ENCODE measurements around the gene SPHK2.
"Not testable (repeated sequence)": the region's sequence is repeated elsewhere in the genome, so short reads cannot be mapped to it uniquely, and the experiment has no call there.

The SPHK2 gene

DNA sequence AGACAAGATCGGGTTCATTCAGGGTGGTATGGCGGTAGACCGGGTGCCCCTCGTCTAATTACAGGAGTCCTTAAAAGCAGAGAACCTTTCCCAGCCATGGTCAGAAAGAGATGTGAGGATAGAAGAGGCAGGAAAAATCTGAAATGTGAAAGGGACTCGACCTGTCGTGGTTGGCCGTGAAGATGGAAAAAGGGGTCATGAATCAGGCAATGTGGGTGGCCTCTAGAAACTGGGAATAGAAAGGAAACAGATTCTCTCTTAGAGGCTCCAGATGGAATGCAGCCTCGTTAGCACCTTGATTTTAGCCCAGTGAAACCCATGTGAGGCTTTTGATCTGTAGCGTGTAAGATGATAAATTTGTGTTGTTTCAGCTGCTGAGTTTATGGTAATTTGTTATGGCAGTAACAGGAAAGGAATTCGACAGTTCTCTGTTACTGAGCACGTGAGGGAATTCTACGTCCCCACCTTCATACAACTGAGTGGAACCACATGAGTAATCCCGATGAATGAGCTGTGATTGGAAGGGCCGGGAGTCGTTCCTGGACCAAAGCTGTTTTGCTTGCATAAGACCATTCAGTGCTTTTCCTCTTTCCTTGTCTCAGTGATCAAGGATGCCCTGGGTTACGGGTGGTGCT is 37.7 kb downstream of the SPHK2 start:
- H3K27me3 ChIP-seq (ENCODE audit: insufficient read depth, low read length): no peaks in the 10 kb centered on the region
- H3K36me3 ChIP-seq (ENCODE audit: insufficient read depth, low read length): no peaks in the 10 kb centered on the region
- no peak overlapping the region for H2AFZ ChIP-seq (ENCODE audit: low read depth, low read length)
- peaks cover 6% of the 10 kb centered on the region for H3K4me1 ChIP-seq (ENCODE audit: insufficient read depth, low read length)
- no peak overlapping the region for H3K4me3 ChIP-seq (ENCODE audit: low read length)
- H3K9me3 ChIP-seq (ENCODE audit: low read length): no peaks in the 10 kb centered on the region

DNA sequence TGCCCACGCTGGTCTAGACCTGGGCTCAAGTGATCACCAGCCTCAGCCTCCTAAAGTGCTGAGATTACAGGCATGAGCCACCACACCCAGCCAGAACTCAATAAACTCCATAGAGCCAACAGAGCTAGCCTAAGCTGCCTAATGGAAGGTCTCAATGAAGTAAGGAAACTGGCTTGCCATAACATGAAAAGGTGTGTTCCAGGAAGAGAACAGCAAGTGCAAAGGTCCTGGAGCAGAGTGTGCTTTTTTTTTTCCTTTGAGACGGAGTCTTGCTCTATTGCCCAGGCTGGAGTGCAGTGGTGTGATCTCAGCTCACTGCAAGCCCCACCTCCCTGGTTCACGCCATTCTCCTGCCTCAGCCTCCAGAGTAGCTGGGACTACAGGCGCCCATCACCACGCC is 38.5 kb downstream of the SPHK2 start:
- H2AFZ ChIP-seq (ENCODE audit: low read depth, low read length); H3K36me3 ChIP-seq (ENCODE audit: insufficient read depth, low read length); H3K9me3 ChIP-seq (ENCODE audit: low read length); H3K27me3 ChIP-seq (ENCODE audit: insufficient read depth, low read length); H3K4me1 ChIP-seq (ENCODE audit: insufficient read depth, low read length); H3K4me3 ChIP-seq (ENCODE audit: low read length): not testable (repeated sequence)

DNA sequence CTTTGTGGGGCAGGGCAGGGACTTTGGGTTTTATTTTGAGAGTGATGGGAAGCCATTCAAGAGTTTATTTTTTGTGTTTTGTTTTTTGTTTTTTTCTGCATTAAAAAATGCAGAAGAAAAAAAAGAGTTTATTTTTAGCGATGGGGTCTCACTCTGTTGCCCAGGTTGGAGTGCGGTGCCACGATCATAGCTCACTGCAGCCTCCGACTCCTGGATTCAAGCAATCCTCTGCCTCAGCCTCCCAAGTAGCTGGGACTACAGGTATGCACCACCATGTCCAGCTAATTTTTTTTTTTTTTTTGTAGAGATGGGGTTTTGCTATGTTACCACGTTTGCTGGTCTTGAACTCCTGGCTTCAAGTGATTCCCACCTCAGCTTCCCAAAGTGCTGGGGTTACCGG is 39.2 kb downstream of the SPHK2 start:
- Histone ChIP-seq H3K4me3 (ENCODE audit: low read length) (no peak overlapping the region), H3K36me3 (ENCODE audit: insufficient read depth, low read length) (no peaks in the 10 kb centered on the region), H2AFZ (ENCODE audit: low read depth, low read length) (no peak overlapping the region), H3K9me3 (ENCODE audit: low read length) (no peaks in the 10 kb centered on the region), H3K4me1 (ENCODE audit: insufficient read depth, low read length) (peaks cover 6% of the 10 kb centered on the region), H3K27me3 (ENCODE audit: insufficient read depth, low read length) (no peaks in the 10 kb centered on the region)

DNA sequence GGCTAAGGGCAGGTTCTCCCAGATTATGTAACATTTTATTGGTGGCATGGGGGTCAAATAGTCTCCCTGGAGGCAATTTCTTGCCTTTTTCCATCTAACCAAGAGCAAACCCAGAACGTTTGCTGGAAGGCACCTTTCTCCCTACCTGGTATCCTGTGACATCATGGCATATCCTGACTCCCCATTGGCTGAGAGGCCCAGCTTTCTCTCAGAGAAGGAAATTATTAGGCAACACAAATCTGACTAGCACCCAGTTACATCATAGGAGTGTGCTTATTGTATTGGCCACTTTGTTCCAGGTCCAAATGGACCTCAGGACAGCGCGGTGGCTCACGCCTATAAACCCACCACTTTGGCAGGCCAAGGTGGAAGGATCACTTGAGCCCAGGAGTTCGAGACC is 40.5 kb downstream of the SPHK2 start:
- peaks cover 6% of the 10 kb centered on the region for H3K4me1 ChIP-seq (ENCODE audit: insufficient read depth, low read length)

DNA sequence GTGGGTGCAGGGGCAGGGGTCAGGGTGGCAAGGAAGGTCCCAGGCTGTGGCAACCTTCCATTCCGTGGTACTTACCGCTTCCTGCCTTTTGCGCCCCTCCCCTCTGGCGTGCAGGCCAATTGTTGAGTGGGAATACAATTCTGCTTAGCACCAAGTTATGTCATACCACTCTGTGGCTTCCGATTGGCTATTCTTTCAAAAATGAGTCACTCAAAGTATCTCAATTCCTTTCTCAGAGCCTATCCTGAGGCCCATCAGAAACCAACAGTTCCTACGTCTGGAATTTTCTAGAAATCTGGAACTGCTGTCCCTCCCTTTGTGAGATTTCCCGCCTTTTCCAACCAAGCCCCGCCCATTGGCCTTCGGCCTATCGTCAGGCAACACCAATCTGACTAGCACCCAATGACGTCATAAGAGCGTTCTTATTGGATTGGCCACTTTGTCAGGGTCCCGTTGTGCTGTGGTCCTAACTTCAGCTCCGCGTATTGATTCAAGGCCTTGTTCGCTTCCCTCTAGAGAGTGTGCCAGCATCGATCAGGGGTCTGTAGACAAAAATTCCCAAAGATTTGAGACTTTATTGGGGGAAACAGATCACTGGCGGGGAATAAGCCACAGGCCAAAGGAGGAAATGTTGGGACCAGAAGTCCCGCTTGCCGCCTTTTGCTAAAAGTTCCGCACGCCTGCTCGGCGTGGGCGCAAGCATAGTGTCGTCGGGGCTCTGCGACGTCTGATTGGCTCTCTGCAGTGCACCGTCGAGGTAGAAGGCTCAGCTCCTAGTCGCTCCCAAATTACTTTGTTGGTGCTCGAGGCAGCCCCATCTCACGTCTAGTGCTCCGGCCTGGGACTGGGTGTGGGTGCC is 41.8 kb downstream of the SPHK2 start:
- no peaks in the 10 kb centered on the region for H3K36me3 ChIP-seq (ENCODE audit: insufficient read depth, low read length)
- H2AFZ ChIP-seq (ENCODE audit: low read depth, low read length): no peak overlapping the region
- peaks cover 6% of the 10 kb centered on the region for H3K4me1 ChIP-seq (ENCODE audit: insufficient read depth, low read length)
- no peaks in the 10 kb centered on the region for H3K9me3 ChIP-seq (ENCODE audit: low read length)
- H3K27me3 ChIP-seq (ENCODE audit: insufficient read depth, low read length): no peaks in the 10 kb centered on the region
- H3K4me3 ChIP-seq (ENCODE audit: low read length): no peak overlapping the region

More for the DNA sequence above, 40.5 kb downstream of the SPHK2 start:
- Histone ChIP-seq H3K9me3 (ENCODE audit: low read length) (no peaks in the 10 kb centered on the region), H3K36me3 (ENCODE audit: insufficient read depth, low read length) (no peaks in the 10 kb centered on the region), H3K4me3 (ENCODE audit: low read length) (no peak overlapping the region), H2AFZ (ENCODE audit: low read depth, low read length) (no peak overlapping the region), H3K27me3 (ENCODE audit: insufficient read depth, low read length) (no peaks in the 10 kb centered on the region)

DNA sequence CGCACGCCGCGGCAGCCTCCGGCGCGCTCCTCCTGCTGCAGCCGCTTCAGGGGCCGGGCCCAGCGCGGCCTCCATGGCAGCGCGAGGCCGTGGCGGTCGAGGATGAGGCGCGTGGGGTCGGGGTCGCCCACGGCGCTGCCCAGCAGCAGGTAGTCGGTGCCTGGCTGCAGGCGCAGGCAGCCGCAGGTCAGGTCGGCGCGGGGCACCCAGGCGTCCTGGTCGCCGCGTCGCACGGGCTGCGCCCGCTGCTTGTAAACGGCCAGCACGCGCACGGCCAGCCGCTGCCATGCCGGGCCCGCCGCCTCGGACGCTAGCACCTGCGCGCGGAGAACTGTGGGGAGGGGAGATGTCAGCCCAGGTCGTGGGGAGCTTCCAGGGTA is 42.4 kb downstream of the SPHK2 start:
- Histone ChIP-seq H3K36me3 (ENCODE audit: insufficient read depth, low read length) (no peaks in the 10 kb centered on the region), H2AFZ (ENCODE audit: low read depth, low read length) (no peak overlapping the region), H3K27me3 (ENCODE audit: insufficient read depth, low read length) (no peaks in the 10 kb centered on the region), H3K4me3 (ENCODE audit: low read length) (no peak overlapping the region), H3K9me3 (ENCODE audit: low read length) (no peaks in the 10 kb centered on the region), H3K4me1 (ENCODE audit: insufficient read depth, low read length) (peaks cover 6% of the 10 kb centered on the region)

DNA sequence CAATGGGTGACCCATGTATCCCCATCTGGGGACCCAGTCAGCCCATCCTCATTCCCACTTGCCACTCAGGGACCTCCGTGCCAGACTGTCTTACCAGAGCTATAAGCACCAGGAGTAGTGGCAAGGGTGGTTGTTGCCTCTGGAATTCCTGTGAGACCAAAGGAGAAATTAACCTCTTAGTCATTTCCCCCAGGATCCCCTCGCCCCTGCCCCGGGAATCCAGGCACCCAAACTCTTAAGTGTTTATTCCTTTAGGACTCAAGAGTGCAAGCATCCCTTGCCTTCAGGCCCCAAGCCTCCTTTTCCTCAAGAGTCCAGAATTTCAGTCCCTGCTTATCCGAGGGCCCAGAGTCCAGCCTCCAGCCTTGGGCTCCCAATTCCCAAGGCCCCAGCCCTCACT is 44.4 kb downstream of the SPHK2 start:
- Histone ChIP-seq H3K4me1 (ENCODE audit: insufficient read depth, low read length) (no peaks in the 10 kb centered on the region), H3K4me3 (ENCODE audit: low read length) (no peak overlapping the region), H3K36me3 (ENCODE audit: insufficient read depth, low read length) (no peaks in the 10 kb centered on the region)

DNA sequence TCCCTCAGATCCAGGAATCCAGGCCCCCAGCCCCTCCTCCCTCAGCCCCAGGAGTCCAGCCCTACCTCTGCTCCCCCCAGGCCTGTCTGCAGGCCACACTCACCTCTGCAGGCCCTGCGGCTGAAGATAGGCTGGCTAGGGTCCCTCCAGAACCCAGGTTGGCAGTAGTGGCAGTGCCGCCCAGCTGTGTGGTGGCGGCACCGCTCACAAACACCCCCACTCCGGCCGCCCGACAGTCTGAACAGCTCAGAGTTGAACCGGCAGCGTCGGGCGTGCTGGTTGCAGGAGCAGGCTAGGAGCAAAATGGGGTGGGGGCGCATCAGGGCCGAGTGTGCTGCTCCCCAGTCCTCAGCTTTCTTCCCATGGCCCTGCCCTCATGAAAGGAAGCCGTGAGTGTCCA is 45.2 kb downstream of the SPHK2 start:
- no peaks in the 10 kb centered on the region for H3K4me1 ChIP-seq (ENCODE audit: insufficient read depth, low read length)
- H3K36me3 ChIP-seq (ENCODE audit: insufficient read depth, low read length): no peaks in the 10 kb centered on the region
- H3K4me3 ChIP-seq (ENCODE audit: low read length): no peak overlapping the region
- H2AFZ ChIP-seq (ENCODE audit: low read depth, low read length): no peak overlapping the region
- H3K9me3 ChIP-seq (ENCODE audit: low read length): no peaks in the 10 kb centered on the region
- H3K27me3 ChIP-seq (ENCODE audit: insufficient read depth, low read length): no peaks in the 10 kb centered on the region

More for the DNA sequence above, 44.4 kb downstream of the SPHK2 start:
- Histone ChIP-seq H2AFZ (ENCODE audit: low read depth, low read length) (no peak overlapping the region), H3K27me3 (ENCODE audit: insufficient read depth, low read length) (no peaks in the 10 kb centered on the region), H3K9me3 (ENCODE audit: low read length) (no peaks in the 10 kb centered on the region)

DNA sequence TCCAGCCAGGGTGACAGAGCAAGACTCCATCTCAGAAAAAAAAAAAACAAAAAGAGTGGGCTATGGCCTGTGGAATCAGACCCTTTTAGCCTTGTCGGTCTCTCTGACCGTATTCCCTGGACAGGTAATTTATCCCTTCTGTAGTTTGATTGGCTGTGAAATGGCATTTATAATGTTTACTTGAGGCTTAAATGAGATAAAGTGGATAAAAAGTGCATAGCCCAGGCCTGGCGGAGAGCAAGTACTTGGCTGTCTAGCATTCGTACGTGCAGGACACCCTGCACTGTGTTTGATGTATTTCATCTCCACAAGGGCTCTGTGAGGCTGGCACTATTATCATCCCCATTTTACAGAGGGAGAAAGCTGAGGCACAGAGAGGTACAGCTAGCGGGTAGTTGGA is 46.5 kb downstream of the SPHK2 start:
- H2AFZ ChIP-seq (ENCODE audit: low read depth, low read length): no peak overlapping the region
- H3K9me3 ChIP-seq (ENCODE audit: low read length): no peaks in the 10 kb centered on the region
- H3K4me1 ChIP-seq (ENCODE audit: insufficient read depth, low read length): no peaks in the 10 kb centered on the region
- no peaks in the 10 kb centered on the region for H3K36me3 ChIP-seq (ENCODE audit: insufficient read depth, low read length)
- no peak overlapping the region for H3K4me3 ChIP-seq (ENCODE audit: low read length)
- H3K27me3 ChIP-seq (ENCODE audit: insufficient read depth, low read length): no peaks in the 10 kb centered on the region

DNA sequence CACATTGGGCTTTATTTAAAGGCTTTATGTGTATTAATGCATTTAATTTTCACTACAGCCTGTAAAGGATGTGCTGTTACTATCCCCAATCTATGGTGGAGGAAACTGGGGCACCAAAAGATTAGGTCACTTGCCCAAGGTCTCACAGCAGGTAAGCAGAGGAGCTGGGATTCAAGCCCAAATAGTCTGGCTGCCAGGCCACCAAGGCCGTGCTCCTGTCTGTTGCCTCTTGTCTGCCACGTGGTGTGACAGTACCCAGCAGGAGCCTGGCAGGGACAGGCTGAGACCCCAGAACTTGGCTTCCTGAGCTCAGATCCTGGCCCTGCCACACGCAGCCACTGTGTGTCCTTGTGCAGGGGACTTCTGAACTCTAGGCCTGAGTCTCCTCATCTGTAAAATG is 49.0 kb downstream of the SPHK2 start:
- no peak overlapping the region for H2AFZ ChIP-seq (ENCODE audit: low read depth, low read length)
- no peaks in the 10 kb centered on the region for H3K27me3 ChIP-seq (ENCODE audit: insufficient read depth, low read length)

DNA sequence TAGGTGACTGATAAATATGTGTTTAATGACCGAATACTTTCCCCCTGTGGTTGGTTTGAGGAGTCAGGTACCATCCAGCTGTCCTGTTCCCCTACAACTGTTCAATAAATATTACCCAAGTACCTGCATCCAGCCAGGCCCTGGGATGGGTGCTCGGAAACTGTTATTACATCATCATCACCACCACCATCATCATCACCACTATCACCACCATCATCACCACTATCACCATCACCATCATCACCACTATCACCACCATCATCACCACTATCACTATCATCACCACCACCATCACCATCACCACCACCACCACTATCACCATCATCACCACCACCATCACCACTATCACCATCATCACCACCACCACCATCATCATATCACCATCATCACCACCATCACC is 49.5 kb downstream of the SPHK2 start:
- H3K4me3 ChIP-seq (ENCODE audit: low read length): no peak overlapping the region
- no peaks in the 10 kb centered on the region for H3K27me3 ChIP-seq (ENCODE audit: insufficient read depth, low read length)
- no peak overlapping the region for H2AFZ ChIP-seq (ENCODE audit: low read depth, low read length)
- no peaks in the 10 kb centered on the region for H3K9me3 ChIP-seq (ENCODE audit: low read length)
- no peaks in the 10 kb centered on the region for H3K36me3 ChIP-seq (ENCODE audit: insufficient read depth, low read length)
- peaks cover 8% of the 10 kb centered on the region for H3K4me1 ChIP-seq (ENCODE audit: insufficient read depth, low read length)

More for the DNA sequence above, 49.0 kb downstream of the SPHK2 start:
- no peaks in the 10 kb centered on the region for H3K36me3 ChIP-seq (ENCODE audit: insufficient read depth, low read length)
- no peaks in the 10 kb centered on the region for H3K9me3 ChIP-seq (ENCODE audit: low read length)
- peaks cover 4% of the 10 kb centered on the region for H3K4me1 ChIP-seq (ENCODE audit: insufficient read depth, low read length)
- no peak overlapping the region for H3K4me3 ChIP-seq (ENCODE audit: low read length)

DNA sequence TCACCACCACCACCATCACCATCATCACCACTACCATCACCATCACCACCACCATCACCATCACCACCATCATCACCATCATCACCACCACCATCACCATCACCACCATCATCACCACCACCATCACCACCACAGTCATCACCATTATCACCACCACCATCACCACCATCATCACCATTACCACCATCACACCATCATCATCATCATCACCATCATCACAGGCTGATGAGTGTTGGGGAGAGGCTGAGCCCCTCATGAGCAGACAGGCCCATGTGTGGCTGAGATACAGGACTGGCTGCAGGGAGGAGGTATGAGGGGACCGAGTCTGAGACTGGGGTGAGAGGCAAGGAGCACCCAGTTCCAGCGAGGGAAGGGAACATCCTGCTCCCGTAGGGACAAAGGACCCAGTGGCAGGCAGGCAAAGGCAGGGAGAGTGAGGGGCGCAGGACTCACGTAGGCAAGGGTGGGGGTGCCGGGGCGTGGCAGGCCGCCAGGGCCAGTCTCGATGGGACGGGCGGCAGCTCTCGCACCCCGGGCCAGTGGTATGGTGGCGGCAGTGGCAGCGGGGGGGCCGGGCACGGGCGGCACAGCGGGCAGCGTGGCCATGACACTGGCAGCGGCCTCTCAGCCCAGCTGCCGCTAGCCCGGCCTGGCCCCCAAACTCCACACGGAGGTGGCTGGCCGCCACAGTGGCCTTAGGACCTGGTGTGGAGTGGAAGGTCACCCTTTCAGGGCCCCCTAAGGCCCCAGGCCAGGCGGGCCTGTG is 50.8 kb downstream of the SPHK2 start:
- Histone ChIP-seq H3K4me1 (ENCODE audit: insufficient read depth, low read length) (peaks cover 10% of the 10 kb centered on the region), H3K36me3 (ENCODE audit: insufficient read depth, low read length) (no peaks in the 10 kb centered on the region), H3K27me3 (ENCODE audit: insufficient read depth, low read length) (no peaks in the 10 kb centered on the region), H3K9me3 (ENCODE audit: low read length) (no peaks in the 10 kb centered on the region), H3K4me3 (ENCODE audit: low read length) (no peak overlapping the region), H2AFZ (ENCODE audit: low read depth, low read length) (no peak overlapping the region)
